NCI-H1436 (cell line): ENCODE results near the gene SLX9.
"Not testable (repeated sequence)": the region's sequence is repeated elsewhere in the genome, so short reads cannot be mapped to it uniquely, and the experiment has no call there.

ENCODE experiments used
- DNase-seq: peaks from one replicate; lab custom pipeline; 2025; lab: John Stamatoyannopoulos, UW

SLX9 gene

DNA sequence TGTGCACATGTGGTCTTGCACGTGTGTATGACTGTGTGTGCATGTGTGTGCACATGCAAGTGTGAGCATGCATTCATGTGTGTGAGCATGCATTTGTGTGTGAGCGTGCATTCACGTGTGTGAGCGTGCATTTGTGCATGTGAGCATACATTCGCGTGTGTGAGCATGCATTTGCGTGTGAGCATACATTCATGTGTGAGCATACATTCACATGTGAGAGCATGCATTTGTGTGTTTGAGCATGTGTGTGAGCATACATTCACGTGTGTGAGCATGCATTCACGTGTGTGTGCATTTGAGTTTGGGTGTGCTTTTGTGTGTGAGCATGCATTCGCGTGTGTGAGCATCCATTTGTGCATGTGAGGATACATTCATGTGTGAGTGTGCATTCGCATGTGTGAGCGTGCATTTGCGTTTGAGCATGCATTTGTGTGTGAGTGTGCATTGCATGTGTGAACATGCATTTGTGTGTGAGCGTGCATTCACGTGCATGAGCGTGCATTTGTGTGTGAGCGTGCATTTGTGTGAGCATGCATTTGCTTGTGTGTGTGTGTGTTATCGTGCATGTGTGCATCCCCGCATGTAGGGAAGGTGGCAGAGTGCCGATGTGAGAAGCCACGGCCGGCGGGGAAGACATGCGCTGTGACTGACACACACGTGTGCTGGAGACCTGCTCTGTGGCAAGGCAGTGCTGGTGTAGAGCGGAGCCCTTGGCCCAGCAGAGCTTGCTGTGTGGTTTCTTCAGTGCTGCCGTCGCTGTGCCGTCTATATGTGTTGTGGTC, 37.4 kb upstream of the SLX9 start:
- no peak for DNase-seq

DNA sequence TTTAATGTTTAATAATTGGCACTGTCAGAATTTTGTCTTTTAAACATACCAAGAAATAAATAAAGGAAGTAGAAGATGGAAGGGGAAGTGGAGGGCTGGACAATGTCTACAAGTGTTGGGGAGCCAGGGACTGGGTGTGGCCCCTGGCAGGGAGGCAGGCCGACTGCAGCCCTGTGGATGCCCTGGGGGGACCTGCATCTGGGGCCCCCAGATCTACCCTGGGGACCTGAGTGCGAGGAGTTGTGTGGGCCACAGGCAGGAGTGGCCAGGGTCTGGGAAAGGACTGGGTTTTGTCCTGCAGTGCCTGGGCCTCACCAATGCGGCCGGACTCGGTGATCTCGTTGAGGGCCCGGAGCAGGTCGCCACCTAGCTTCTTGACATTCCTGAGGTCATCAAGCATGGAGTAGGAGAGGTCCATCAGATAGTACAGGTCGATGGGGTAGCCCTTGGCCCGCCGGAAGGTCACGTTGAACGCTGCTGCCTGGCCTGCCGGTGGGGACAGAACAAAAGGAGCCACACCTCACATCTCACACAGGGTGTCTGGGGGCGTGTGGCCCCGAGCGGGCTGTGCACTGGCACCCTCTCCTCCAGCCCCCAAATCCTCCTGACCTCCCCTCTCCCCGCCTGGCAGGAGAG, 36.7 kb upstream of the SLX9 start:
- DNase-seq: no peak

DNA sequence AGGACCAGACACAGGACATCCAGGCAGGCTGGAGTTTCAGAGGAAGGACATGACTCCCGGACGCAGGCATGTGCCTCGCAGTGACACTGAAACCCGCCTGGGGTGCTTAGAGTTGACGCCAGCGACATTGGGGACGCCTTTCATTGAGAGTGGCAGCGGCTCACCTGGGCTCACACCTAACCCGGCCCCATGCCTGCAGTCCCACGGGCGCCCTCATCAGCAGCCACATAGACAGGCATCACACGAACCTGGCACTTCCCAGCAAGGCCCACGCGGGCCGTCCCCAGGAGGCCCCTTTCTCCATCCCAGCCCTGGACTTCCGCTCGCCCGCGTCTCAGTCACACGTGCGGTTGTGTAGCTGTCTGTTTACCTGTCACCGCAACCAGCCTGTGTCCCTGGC, 36.1 kb upstream of the SLX9 start:
- DNase-seq: no peak

DNA sequence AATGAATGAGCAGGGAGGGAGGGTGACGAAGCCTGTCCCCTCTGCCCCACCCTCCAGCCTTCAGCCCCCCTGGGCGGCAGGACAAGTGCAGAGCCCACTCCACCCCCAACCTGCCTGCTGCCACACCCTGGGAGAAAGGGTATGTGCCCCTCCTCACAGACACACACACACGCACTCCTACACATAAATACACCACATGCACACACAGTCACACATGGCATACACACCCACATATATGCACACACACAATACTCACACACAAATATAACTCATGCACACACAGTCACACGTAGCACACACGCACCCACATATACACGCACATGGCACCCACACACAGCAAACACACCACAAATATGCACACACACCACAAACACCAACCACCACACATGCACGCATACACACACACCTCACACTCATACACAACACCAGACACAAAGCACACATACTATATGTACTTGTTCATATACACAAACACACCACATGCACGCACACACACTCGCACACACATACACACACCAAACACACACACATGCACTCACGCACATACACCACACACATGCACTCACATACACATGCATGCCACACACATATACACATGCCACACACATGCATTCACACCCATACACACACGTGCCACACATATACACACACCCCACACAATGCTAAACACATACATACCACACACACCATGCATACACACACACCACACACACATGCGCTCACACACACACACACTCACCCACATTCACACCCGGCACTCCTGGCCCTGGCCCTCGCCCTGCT, 35.5 kb upstream of the SLX9 start:
- no peak for DNase-seq

DNA sequence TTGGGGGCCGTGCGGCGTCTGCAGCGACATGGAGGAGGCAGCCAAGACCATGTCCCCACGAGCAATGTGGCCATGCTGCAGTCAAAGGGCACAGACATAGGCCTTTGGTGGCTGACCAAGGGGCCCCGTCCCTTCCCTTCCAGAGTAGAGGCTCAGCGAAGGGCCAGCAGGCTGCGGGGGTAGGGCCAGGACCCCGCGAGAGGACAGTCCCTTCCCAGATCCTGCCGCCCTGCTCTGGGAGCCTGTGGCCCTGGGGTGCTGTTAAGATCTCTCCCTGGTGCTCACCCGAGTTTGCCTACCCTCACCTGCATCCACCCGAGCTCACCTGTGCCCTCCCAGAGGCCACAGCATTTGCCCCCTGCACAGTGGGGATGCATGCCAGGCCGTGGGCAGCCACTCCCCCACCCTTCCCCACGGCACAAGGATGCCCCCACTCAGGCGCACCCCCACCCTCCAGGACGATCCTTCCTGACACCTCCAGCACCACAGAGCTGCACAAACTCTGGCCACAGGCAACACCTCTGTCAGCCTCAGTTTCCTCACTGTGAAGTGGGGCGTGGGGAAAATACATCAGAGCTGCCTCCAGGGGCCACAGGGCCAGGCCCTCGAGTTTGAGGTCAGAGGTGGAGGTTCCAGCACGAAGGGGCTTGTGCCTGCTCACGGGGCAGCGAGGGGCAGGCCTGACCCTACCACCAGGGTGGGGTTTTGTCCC, 34.7 kb upstream of the SLX9 start:
- no peak for DNase-seq

DNA sequence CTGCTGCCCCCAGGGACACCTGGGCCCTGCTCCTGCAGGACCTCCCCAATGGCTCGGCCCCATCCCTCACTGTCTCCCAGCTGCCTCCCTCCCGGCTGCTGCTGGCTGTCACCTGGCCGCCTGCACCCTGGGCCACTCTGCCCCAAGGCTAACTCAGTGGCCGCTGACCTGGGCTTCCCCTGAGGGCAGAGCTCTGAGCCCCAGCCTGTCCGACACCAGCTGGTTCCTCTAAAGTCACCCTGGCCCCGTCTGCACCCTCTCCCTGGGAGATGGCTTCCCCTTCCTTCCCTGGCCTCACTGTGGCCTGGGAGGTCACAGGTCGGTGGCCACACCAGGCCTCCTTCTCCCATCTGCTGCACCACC, 34.1 kb upstream of the SLX9 start:
- DNase-seq: no peak

DNA sequence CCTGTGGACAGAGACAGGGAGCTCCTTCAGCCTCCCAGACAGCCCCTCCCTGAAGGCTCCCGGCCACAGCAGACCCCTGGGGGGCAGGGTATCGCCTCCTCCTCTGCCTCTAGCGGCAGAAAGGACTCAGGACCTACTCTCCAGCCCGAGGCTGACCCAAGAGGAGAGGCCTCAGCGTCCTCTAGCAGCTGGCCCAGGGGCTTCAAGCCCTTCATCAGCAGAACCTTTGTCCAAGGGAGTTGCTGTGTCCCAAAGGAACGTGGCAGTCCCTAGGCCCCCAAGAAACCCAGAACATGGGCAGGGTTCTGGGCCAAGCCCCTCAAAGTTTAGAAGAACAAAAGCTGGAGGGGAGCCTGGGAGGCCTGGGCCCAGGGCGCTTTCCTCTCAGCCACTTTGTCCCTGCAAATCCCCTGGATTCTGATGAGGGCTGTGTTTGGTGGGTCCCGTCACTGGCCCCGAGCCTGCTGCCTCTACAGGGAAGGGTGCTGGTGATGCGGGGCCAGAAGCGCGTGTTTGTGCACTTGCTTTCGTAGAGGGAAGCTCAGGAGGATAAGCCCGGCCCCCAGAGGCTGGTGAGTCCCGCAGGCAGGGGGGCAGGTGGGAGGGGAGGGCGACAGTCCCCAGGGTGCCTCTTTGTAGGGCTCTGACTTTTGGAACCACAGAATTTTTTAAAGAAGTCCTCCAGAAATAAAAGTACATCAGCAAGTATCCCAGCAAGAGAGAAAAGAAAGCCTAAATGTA, 32.4 kb upstream of the SLX9 start:
- no peak for DNase-seq

DNA sequence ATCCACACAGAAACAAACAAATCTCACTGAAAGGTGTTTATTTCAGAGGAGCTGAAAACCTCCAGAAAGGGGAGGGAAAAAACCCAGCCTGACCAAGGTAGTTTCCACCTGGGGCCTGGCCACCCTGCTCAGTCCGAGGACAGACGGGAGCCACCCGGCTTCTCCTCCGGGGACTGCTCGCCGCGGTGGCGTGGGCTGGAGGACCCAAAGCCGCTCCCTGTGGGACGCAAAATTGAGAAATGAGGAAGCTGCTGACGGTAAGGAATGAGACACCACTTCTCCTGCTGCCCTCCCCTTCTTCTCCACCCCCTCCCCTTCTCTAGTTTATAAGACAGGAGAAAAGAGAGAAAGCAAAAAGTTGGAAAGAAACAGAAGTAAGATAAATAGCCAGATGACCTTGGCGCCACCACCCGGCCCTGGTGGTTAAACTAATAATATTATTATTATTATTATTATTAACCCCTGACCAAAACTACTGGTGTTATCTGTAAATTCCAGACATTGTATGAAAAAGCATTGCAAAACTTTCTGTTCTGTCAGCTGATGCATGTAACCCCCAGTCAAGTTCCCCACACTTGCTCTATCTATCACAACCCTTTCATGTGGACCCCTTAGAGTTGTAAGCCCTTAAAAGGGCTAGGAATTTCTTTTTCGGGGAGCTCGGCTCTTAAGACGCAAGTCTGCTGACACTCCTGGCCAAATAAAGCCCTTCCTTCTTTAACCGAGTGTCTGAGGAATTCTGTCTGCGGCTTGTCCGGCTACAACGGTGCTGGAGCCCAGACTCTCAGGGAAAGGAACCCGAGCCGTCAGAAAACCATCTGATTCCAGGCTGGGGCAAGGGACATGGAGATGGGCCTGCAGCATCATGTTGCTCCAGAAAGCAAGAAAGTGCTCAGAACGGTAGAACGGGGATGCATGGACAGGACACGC, 31.6 kb upstream of the SLX9 start:
- DNase-seq: no peak

DNA sequence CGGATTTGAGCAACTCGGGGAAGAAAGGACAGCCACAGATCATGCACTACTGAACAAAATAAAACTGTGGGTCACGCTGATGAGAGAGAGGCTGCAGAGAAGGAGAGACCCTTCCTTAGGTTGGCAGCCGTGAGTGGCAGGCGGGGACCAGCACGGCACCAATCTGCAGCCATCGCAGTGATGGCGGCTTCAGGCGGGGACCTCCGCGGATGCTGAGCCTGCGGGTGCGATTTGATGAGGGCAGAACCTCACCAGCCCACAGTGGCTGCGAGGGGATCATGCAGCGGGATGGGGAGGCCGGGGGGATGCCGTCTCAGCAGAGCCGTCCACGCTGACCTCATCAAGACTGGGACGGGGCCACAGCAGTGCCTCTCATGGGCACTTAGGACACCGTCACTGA, 30.9 kb upstream of the SLX9 start:
- no peak for DNase-seq

DNA sequence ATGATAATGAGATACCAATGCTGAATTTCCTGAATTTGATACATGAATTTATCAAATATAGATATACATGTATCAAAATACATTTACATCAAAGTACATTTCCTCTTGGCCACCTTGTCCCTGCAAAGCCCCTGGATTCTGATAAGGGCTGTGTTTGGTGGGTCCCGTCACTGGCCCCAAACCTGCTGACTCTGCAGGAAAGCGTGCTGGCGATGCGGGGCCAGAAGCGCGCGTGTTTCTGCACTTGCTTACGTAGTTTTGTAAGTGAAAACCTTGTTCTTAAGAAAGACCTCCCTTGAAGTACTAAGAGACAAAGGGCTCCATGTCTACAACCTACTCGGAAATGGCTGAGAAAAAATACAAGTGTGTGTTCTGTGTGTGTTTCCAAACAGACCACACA, 30.1 kb upstream of the SLX9 start:
- DNase-seq: no peak

DNA sequence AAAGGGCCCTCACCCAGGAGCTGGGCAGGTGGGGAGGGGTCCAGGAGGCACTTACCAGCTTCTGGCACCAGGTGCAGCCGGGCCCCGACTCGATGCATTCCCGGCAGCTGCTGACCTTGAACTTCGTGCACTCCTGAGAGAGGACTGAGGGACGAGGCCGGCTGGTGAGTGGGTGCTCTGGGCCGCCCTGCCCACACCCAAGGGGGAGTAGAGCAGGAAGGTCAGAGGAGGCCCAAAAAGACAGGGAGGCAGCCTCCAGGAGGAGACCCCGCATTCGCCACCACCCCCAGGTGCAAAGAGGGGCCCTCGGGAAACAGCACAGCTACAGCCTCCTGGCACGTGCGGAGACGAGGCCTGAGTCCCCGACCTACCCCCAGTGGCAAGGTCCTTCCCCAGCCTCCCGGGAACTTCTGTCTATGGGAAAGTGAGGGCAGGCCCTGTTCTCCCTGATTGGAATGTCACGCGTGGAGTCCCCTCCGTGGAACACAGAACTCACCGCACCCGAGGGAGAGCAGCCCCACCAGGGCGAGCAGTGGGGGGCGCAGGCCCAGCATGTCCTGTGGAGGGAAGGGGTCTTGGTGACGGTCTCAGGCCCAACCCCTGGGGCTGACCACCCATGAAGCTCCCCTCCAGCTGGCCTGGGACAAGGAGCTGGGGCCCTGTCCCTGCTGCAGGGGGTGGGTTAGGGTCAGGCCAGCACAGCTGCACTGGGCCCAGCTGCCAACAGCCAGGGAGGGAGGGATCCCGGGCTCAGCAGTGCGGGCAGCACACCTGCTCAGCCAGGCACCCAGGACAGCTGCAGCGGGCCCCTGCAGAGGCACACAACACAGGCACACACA, 29.4 kb upstream of the SLX9 start:
- DNase-seq: no peak

DNA sequence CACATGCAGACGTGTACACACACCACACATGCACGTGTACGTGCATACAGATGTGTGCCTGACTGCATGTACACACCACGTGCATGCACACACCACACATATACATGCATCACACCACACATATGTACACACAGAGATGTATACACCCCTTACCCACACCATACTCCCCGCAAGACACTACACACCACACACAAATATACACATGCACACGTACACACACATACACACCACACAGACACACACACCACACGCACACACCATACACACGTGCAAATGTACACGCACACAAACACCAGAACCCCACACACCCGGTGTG, 28.8 kb upstream of the SLX9 start:
- DNase-seq: no peak

DNA sequence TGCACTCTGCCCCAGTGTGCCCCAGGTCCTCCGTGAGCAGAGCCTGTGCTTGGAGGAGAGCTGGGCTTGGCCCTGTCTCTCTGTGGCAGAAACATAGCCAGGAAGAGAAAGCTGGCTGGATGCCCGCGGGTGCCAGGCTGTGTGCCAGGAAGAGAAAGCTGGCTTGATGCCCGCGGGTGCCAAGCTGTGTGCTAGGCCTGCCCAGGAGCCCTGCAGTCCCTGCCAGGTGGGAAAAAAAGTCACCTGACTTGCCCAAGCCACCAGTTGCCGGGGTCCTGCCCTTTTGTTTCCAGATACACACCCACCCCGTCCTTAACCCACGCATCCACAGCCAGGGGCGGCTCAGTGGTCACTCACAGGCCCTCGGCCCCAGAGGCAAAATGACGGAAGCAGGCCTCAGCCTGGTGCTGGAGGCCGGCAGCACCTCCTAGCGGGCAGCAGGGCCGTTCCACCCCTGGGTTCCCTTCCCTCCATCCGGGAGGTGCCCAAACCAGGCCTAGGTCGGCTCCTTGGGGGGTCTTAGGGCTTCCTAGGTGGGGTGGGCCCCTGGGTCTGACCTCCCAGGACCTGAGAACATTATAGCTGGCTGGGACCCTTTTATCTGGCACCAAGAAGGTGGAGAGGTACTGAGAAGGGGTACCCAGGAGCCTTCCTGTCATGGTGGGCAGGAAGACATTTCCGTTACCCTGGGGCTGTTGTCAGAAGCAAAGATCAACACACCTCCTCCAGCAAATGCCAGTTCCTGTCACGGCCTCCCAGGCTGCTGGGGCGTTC, 28.3 kb upstream of the SLX9 start:
- DNase-seq: no peak

DNA sequence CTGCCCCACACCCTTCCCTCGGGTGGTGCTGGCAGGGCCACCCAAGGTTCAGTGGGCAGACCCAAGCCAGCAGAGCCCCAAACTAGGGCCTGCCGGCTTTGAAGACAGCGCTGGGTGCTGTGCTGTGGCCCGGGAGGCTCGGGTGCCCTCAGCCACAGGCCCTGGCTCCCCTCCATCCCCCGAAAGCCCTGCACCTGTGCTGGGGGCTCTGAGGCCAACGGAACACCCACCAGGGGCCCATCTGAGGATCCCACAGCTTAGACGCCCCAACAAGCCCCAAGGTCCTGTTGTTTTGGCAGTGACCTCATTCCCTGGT, 27.7 kb upstream of the SLX9 start:
- DNase-seq: no peak

DNA sequence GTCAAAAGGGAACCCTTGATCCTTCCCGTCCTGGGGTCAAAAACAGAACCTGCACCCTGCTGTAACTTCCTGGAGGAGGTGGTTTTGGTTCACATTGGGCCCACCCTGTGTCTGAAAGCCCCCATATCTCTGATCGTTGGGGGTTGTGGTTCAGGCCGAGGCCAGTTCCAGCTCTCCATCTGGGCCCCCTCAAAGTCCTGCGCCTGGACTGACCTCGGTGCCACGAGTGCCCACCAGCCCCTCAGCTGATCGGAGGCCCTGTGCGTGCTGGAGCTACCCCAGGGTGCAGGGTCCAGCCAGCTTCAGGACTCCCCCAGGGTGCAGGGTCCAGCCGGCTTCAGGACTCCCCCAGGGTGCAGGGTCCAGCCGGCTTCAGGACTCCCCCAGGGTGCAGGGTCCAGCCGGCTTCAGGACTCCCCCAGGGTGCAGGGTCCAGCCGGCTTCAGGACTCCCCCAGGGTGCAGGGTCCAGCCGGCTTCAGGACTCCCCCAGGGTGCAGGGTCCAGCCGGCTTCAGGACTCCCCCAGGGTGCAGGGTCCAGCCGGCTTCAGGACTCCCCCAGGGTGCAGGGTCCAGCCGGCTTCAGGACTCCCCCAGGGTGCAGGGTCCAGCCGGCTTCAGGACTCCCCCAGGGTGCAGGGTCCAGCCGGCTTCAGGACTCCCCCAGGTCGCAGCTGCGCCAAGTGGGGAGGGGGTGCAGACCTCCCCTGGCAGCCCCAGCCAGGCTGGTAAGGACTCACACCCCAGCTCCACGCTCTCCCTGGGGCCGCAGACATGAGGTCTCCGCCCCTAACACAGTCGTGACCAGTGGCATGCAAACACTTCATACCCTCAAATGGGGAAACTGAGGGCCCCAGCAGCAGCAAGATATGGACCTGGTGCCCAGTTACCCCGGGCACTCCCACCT, 27.1 kb upstream of the SLX9 start:
- DNase-seq: not testable (repeated sequence)

DNA sequence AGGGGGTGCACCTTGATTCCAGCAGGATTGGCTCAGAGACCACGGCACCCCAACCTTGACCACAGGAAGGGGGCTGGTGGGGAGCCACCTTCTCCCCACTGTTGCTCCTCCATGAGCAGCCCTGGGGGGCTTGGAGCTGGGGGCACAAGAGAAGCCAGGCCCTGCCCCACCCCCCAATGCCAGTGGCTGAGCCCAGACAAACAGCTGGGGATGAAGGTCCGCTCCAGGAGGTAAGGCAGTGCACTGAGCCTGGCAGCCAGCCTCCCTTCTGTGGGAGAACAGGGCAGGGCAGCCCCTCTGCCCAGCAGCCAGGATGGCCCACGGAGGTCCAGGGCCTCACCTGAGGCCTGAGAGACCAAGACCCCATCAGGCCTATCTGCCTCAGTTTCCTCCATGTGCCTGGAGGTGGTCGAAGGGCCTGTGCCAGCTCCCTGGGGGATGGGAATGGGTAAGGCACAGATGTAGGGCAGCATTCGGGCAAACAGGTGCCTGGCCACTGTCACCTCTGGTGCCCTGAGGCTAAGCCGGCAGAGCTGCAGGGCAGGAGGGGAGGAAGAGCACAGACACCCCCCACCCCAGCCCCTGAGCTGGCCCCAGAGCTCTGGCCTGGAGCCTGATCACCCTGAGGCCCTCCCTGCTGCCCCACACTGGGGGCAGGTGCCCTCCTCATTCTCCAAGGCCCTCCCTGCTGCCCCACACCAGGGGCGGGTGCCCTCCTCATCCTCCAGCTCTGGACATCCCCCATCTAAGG, 26.2 kb upstream of the SLX9 start:
- no peak for DNase-seq

DNA sequence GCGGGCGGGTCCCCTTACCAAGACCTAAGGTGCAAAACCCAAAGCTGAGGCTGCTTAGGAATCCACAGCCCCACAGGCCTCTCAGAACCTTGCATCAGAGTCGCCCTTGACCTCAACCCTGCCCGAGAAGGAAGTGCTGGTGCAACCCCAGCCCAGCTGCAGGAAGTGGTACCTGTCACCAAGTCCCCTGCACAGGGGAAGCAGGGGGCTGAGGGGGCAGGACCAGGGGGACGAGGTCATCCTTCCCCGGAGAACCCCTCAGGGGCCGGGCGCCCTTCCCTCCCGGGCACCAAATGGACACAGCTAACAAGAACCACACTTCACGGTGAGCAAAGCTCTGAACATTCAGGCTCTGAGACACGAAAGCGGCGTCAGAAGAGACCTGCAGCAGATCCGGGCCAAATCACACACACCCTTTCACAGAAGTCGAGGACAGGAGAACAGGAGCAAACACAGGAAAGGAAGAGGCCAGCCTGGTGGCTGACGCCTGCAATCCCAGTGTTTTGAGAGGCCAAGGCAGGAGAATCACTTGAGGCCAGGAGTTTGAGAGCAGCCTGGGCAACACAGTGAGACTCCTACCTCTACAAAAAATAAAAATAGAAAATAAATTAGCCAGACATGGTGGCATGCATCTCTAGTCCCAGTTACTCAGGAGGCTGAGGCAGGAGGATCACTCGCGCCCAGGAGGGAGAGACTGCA, 25.5 kb upstream of the SLX9 start:
- no peak for DNase-seq
